CD4-positive, alpha-beta T cell treated with Interleukin-15 for 1 hour (primary cell): ENCODE measurements around the gene C1QTNF6.

ENCODE experiments used
- DNase-seq: peaks from one replicate; pipeline ENCODE4 v3.0.0-alpha.2; 2020

C1QTNF6 gene

GRCh38 chr22:37223965-37224551, 36.0 kb upstream of the C1QTNF6 start:
- DNase-seq: no peak

GRCh38 chr22:37222440-37222971, 34.5 kb upstream of the C1QTNF6 start:
- DNase-seq: peak; percentile 47

- DNase-seq: no peak
Observed at GRCh38 chr22:37221424-37222333, 33.6 kb upstream of the C1QTNF6 start.

GRCh38 chr22:37220543-37220981, 32.5 kb upstream of the C1QTNF6 start:
- DNase-seq: no peak

GRCh38 chr22:37219533-37219932, 31.5 kb upstream of the C1QTNF6 start:
- DNase-seq: no peak

GRCh38 chr22:37218771-37219411, 30.8 kb upstream of the C1QTNF6 start:
- DNase-seq: peak; percentile 81

GRCh38 chr22:37218399-37218770, 30.3 kb upstream of the C1QTNF6 start:
- no peak for DNase-seq

- no peak for DNase-seq
Observed at GRCh38 chr22:37215890-37216289, 27.8 kb upstream of the C1QTNF6 start.

GRCh38 chr22:37214731-37215030, 26.6 kb upstream of the C1QTNF6 start:
- DNase-seq: peak; percentile 3

- DNase-seq: peak; percentile 10
Observed at GRCh38 chr22:37213941-37214730, 26.1 kb upstream of the C1QTNF6 start.

- peak; percentile 15 for DNase-seq
Observed at GRCh38 chr22:37213218-37213855, 25.3 kb upstream of the C1QTNF6 start.

- DNase-seq: peak; percentile 9
Observed at GRCh38 chr22:37212174-37212906, 24.3 kb upstream of the C1QTNF6 start, which contains the start of gene SSTR3. SSTR3 (minus strand) TSS chr22:37212477; CDS start chr22:37207803, 4,674 bp downstream.

- DNase-seq: no peak
Observed at GRCh38 chr22:37211866-37212173, 23.8 kb upstream of the C1QTNF6 start.

GRCh38 chr22:37211075-37211865, 23.2 kb upstream of the C1QTNF6 start:
- DNase-seq: peak; percentile 16

- peak; percentile 13 for DNase-seq
Observed at GRCh38 chr22:37210041-37210803, 22.2 kb upstream of the C1QTNF6 start.

GRCh38 chr22:37209140-37209845, 21.2 kb upstream of the C1QTNF6 start:
- peak; percentile 11 for DNase-seq

GRCh38 chr22:37208401-37209139, 20.5 kb upstream of the C1QTNF6 start:
- peak; percentile 15 for DNase-seq

GRCh38 chr22:37207981-37208380, 19.9 kb upstream of the C1QTNF6 start:
- peak; percentile 40 for DNase-seq
